GM18867 (cell line): ENCODE measurements around the gene HAT1.

Experiments used
- ATAC-seq: cut with Tn5 transposase; IDR thresholded peaks from one replicate; pipeline ENCODE4 v1.9.1; 2021; ENCODE audit warnings: mild to moderate bottlenecking, moderate library complexity; ENCODE audit not compliant: unreplicated experiment

The HAT1 gene

GRCh38 chr2:172021955-172022354 lies 99.7 kb downstream of the HAT1 start:
- ATAC-seq: no peak

GRCh38 chr2:172031536-172031935 lies 109.3 kb downstream of the HAT1 start:
- ATAC-seq: no peak
